HepG2 (cell line): Measurements from ENCODE around the gene KBTBD13. TPM values are rescaled to one million over a fixed set of nuclear protein-coding genes. Genes with fewer than 3 reads are reported as not detected.
"Not testable (repeated sequence)": the region's sequence is repeated elsewhere in the genome, so short reads cannot be mapped to it uniquely, and the experiment has no call there.

Source experiments
- ATF4 ChIP-seq, 2 experiments: fragments of 450-650 bp in 1 of 2; sonication (generic) in 1 of 2; formaldehyde crosslinking; IDR thresholded peaks; 2 replicates each; pipeline versions ENCODE4 v1.5.0 to v1.8.0; 2020 to 2022; ENCODE audit warnings: mild to moderate bottlenecking in 1 of 2, missing genetic modification reagents in 1 of 2
- CEBPG ChIP-seq: IDR thresholded peaks from 2 replicates; pipeline ENCODE4 v1.6.1; 2016
- CREM ChIP-seq, 2 experiments: sonication (generic) in 1 of 2; formaldehyde crosslinking in 1 of 2; IDR thresholded peaks; 2 replicates each; pipeline versions ENCODE4 v1.4.0 to v1.6.1; 2016 to 2020; ENCODE audit warnings: antibody characterized with exemption in 1 of 2, mild to moderate bottlenecking in 1 of 2, missing genetic modification reagents in 1 of 2
- DRAP1 ChIP-seq: IDR thresholded peaks from 2 replicates; pipeline ENCODE4 v1.6.1; 2016; ENCODE audit warnings: missing genetic modification reagents, missing compliant biosample characterization
- HNF1A ChIP-seq, 2 experiments: sonication (generic) in 1 of 2; formaldehyde crosslinking in 1 of 2; IDR thresholded peaks; 2 replicates each; pipeline versions ENCODE4 v1.4.0 to v1.6.1; 2016 to 2020; ENCODE audit warnings: borderline replicate concordance in 1 of 2, low read depth in 1 of 2, mild to moderate bottlenecking in 1 of 2, missing genetic modification reagents in 1 of 2
- MLX ChIP-seq: IDR thresholded peaks from 2 replicates; pipeline ENCODE4 v1.6.1; 2016
- NR2F6 ChIP-seq, 2 experiments: IDR thresholded peaks; 2 replicates each; pipeline ENCODE4 v1.6.1; 2016; ENCODE audit warnings: antibody characterized with exemption in 1 of 2, mild to moderate bottlenecking in 1 of 2
- SP5 ChIP-seq: IDR thresholded peaks from 2 replicates; pipeline ENCODE4 v1.6.1; 2016; ENCODE audit warnings: low read depth, borderline replicate concordance
- TFE3 ChIP-seq: IDR thresholded peaks from 2 replicates; pipeline ENCODE4 v1.6.1; 2016
- USF2 ChIP-seq, 2 experiments: sonication (generic) in 1 of 2; formaldehyde crosslinking in 1 of 2; IDR thresholded peaks; 2 replicates each; pipeline versions ENCODE4 v1.5.1 to v1.6.1; 2011 to 2020; ENCODE audit warnings: borderline replicate concordance in 1 of 2, low read depth in 1 of 2, low read length in 1 of 2, mild to moderate bottlenecking in 1 of 2, missing genetic modification reagents in 1 of 2, moderate library complexity in 1 of 2
- ZMYM4 ChIP-seq: sonication (generic); formaldehyde crosslinking; IDR thresholded peaks from 2 replicates; pipeline ENCODE4 v1.8.1; 2023; ENCODE audit warnings: mild to moderate bottlenecking, missing genetic modification reagents
- ZNF414 ChIP-seq: sonication (generic); formaldehyde crosslinking; IDR thresholded peaks from 2 replicates; pipeline ENCODE4 v1.5.0; 2020; ENCODE audit warnings: missing genetic modification reagents
- ZNF770 ChIP-seq: sonication (generic); formaldehyde crosslinking; IDR thresholded peaks from 2 replicates; pipeline ENCODE4 v1.5.0; 2020; ENCODE audit warnings: mild to moderate bottlenecking, missing genetic modification reagents
- polyA plus RNA-seq, 8 experiments: library from polyadenylated mRNA; depleted of rRNA in 3 of 8; stranded (reverse) in 7 of 8; unstranded in 1 of 8; fragments of >200 nt; fragmentation: Illumina TruSeq in 4 of 8; extraction: Trizol in 4 of 8; gene quantifications; 2 replicates each; pipeline versions ENCODE4 v1.2.1 to v1.2.3, GENCODE V29; 2011 to 2016; ENCODE audit warnings: low read depth in 4 of 8, missing spikeins in 1 of 8, mixed read lengths in 1 of 8; ENCODE audit not compliant: insufficient read depth in 1 of 8
- total RNA-seq, 5 experiments: library from RNA; depleted of rRNA; stranded (reverse); fragments of >200 nt; fragmentation: Illumina TruSeq; extraction: Trizol; gene quantifications; 2 replicates each; pipeline ENCODE4 v1.2.3, GENCODE V29; 2016; ENCODE audit warnings: low read depth in 1 of 5

The KBTBD13 gene
- total and polyA plus RNA-seq, 2 of the 13 experiments (the other 11 are each of a cell fraction or from before 2014, with no cell fraction given), result not detected

- TF ChIP-seq SP5 (CRISPR knock-in tag) (peak; percentile 73; the same call in 1 of the 2 replicates), MLX (CRISPR knock-in tag) (peak; percentile 40; the same call in 1 of the 2 replicates), ZNF414 (CRISPR knock-in tag) (0 out of 2 replicates have a peak, but pooled peaks have one; percentile 27), ATF4 (CRISPR knock-in tag; IDR thresholded peaks at IDR 0.05) (peak in 1 of 2 experiments; percentile 48; a peak in 1 of 4 replicates), CREM (IDR thresholded peaks at IDR 0.05) (0 out of 2 replicates have a peak, but pooled peaks have one; percentile 15), CEBPG (CRISPR knock-in tag) (peak; percentile 58), HNF1A (IDR thresholded peaks at IDR 0.05; ENCODE audit: low read depth) (peak; percentile 87), HNF1A (CRISPR knock-in tag; IDR thresholded peaks at IDR 0.05; ENCODE audit: borderline replicate concordance) (peak; percentile 92), ZMYM4 (CRISPR knock-in tag) (peak; percentile 38; the same call in 1 of the 2 replicates), NR2F6 (IDR thresholded peaks at IDR 0.05) (peak; percentile 38; the same call in 1 of the 2 replicates), NR2F6 (CRISPR knock-in tag; IDR thresholded peaks at IDR 0.05) (peak; percentile 56; the same call in 1 of the 2 replicates), TFE3 (peak; percentile 90), DRAP1 (CRISPR knock-in tag) (peak; percentile 38; the same call in 1 of the 2 replicates), USF2 (IDR thresholded peaks at IDR 0.05; ENCODE audit: low read depth, low read length) (peak; percentile 45), USF2 (CRISPR knock-in tag; IDR thresholded peaks at IDR 0.05; ENCODE audit: borderline replicate concordance) (peak; percentile 69; the same call in 1 of the 2 replicates), ZNF770 (CRISPR knock-in tag) (0 out of 2 replicates have a peak, but pooled peaks have one; percentile 26)
- TF ChIP-seq CREM (CRISPR knock-in tag; IDR thresholded peaks at IDR 0.05), result not testable (repeated sequence)
Measured at GRCh38 chr15:65044218-65044617, 32.3 kb upstream of the KBTBD13 start (continued).
